B cell (primary cell): ENCODE data around the gene MGAT4B.

Experiments used
- EZH2 ChIP-seq: IDR thresholded peaks from 2 replicates; pipeline ENCODE4 v1.6.1; 2012; ENCODE audit warnings: borderline replicate concordance, low read depth, mild to moderate bottlenecking, moderate library complexity, low read length; ENCODE audit not compliant: insufficient read depth, poor library complexity, severe bottlenecking
- TF ChIP-seq, protein P1 (sequence below): fragments of 200-600 bp; IDR thresholded peaks from one replicate; pipeline ENCODE4 v1.8.0; 2022; ENCODE audit warnings: antibody characterized with exemption, mild to moderate bottlenecking

DNA sequence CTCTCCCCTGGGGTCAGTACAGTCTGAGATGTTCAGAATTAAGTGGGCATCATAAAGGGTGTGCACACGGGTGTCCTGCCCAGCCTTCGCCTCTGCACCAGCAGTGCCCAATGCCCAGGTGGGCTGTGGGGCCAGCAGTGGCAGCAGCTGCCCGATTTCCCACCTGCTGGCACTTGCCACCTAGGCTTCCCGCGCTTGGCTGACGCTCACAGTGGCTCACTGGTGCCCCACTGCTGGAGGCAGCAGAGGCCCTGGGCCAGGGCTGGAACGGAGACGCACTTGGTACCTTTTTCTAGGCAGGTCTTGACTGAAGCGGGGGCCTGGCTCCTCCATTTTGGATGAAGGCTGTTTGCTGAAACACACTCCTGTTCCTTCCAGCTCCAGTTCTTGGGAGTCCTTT lies 35.0 kb upstream of the MGAT4B start:
- TF ChIP-seq, protein P1, sequence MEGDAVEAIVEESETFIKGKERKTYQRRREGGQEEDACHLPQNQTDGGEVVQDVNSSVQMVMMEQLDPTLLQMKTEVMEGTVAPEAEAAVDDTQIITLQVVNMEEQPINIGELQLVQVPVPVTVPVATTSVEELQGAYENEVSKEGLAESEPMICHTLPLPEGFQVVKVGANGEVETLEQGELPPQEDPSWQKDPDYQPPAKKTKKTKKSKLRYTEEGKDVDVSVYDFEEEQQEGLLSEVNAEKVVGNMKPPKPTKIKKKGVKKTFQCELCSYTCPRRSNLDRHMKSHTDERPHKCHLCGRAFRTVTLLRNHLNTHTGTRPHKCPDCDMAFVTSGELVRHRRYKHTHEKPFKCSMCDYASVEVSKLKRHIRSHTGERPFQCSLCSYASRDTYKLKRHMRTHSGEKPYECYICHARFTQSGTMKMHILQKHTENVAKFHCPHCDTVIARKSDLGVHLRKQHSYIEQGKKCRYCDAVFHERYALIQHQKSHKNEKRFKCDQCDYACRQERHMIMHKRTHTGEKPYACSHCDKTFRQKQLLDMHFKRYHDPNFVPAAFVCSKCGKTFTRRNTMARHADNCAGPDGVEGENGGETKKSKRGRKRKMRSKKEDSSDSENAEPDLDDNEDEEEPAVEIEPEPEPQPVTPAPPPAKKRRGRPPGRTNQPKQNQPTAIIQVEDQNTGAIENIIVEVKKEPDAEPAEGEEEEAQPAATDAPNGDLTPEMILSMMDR = no peak
- TF ChIP-seq EZH2 = no peak
